Heart left ventricle (tissue), 16 donors: ENCODE data around the gene INO80. TPM values are rescaled to one million over a fixed set of nuclear protein-coding genes. Genes with fewer than 3 reads are reported as not detected.

Source experiments
- ATAC-seq, 4 donors: fragments of 200-7000 bp; cut with Tn5 transposase; one replicate each; pipeline ENCODE4 v1.9.1; 2020 to 2022; ENCODE audit warnings: moderate library complexity in 4 of 4, mild to moderate bottlenecking in 3 of 4, moderate number of reproducible peaks in 1 of 4
- DNase-seq, 5 donors: peaks; one replicate each; pipeline ENCODE4 v3.0.0-alpha.2; 2020
- H3K27ac ChIP-seq, 12 donors: fragments of 200-600 bp; sonication (generic) in 4 of 12; one replicate each; pipeline versions ENCODE4 v1.5.0 to v1.8.0; 2016 to 2022; ENCODE audit warnings: mild to moderate bottlenecking in 2 of 12
- H3K27me3 ChIP-seq, 9 donors: fragments of 200-600 bp; sonication (generic) in 2 of 9; one replicate each; pipeline versions ENCODE4 v1.5.1 to v1.8.0; 2016 to 2022; ENCODE audit warnings: mild to moderate bottlenecking in 3 of 9
- H3K36me3 ChIP-seq, 9 donors: fragments of 200-600 bp; sonication (generic) in 2 of 9; one replicate each; pipeline versions ENCODE4 v1.5.0 to v1.8.0; 2018 to 2022; ENCODE audit warnings: mild to moderate bottlenecking in 2 of 9
- H3K4me1 ChIP-seq, 12 donors: fragments of 200-600 bp; sonication (generic) in 4 of 12; one replicate each; pipeline versions ENCODE4 v1.5.0 to v1.8.0; 2016 to 2022; ENCODE audit warnings: mild to moderate bottlenecking in 3 of 12
- H3K4me3 ChIP-seq, 12 donors: fragments of 200-600 bp; sonication (generic) in 4 of 12; one replicate each; pipeline versions ENCODE4 v1.5.0 to v1.8.0; 2017 to 2022; ENCODE audit warnings: mild to moderate bottlenecking in 9 of 12, moderate library complexity in 4 of 12
- H3K9me3 ChIP-seq, 12 donors: fragments of 200-600 bp; sonication (generic) in 4 of 12; one replicate each; pipeline versions ENCODE4 v1.5.0 to v1.8.0; 2016 to 2022; ENCODE audit warnings: mild to moderate bottlenecking in 1 of 12
- POLR2A ChIP-seq, 2 donors: fragments of 450-650 bp; IDR thresholded peaks; one replicate each; pipeline ENCODE4 v1.6.1; 2017; ENCODE audit warnings: antibody characterized with exemption in 2 of 2, mild to moderate bottlenecking in 2 of 2, moderate library complexity in 2 of 2
- WGBS, 4 donors: extraction: QIAGEN DNeasy Blood & Tissue Kit in 2 of 4; methylation state at CpG; one replicate each; pipeline versions ENCODE4 v1.1.5 to v1.1.7; 2013 to 2018; 5-methylcytosine and 5-hydroxymethylcytosine counted together
- intact Hi-C, 10 donors: fragments of 100-400 bp; cut with DNase I; formaldehyde crosslinking; loops; one replicate each; pipeline versions ENCODE4 v1.11.1 to v1.14.2; 2022
- polyA plus RNA-seq, 2 donors: library from polyadenylated mRNA; stranded (reverse); fragments of 200-250 nt; gene quantifications; one replicate each; pipeline ENCODE4 v1.2.3, GENCODE V29; 2013
- total RNA-seq, 9 donors: library from RNA; depleted of rRNA in 2 of 9; stranded (reverse); fragments of >200 nt in 2 of 9; fragmentation: NEBNext Ultra II Directional in 3 of 9; extraction: Animal tissue kit (Norgen Biotek cat#: 25700) in 3 of 9; gene quantifications; one replicate each; pipeline versions ENCODE4 v1.1.0 to v1.2.4, GENCODE V29; 2016 to 2023
- TF ChIP-seq, protein P1 (sequence below), 12 donors: fragments of 200-600 bp; sonication (generic) in 4 of 12; IDR thresholded peaks; one replicate each; pipeline versions ENCODE4 v1.5.0 to v1.8.0; 2018 to 2022; ENCODE audit warnings: antibody characterized with exemption in 12 of 12, mild to moderate bottlenecking in 5 of 12
- donor health status: ischemic (EF 13 %, LVEDD 7.1; RV severe dilation, severe dysfunction).
- donor health status: healthy with polysubstance abuse.
- donor health status: DM: no; HTN: yes; CAD: no.
- donor health status: DM: no; HTN: no; CAD: no.
- donor health status: ischemic (EF 25% LVEDD 6.9; RV normal size, moderate dysfunction).
- donor health status: ischemic (EF 25% LVEDD 5.7; RV mildly dilated, moderate dysfunction).
- donor health status: healthy.
- donor health status: DM: yes; HTN: yes; CAD: no.
- donor health status: ischemic (EF 35%, LVEDD 5.7; RV mildly dilated, moderate dysfunction).
- donor health status: nonischemic (EF 11% LVEDD 7.7; RV severe dilation, severe dysfunction).
- donor health status: DM: yes; HTN: yes; CAD: no.
- donor health status: PGD.
- donor health status: ischemic (EF 29% LVEDD 5.4; RV normal size, mild dysfunction).
- donor health status: nonischemic (EF 23%, LVEDD 6.1; RV moderate dilation, normal function).

The INO80 gene
- total and polyA plus RNA-seq, 11 donors = 4.7 to 20.9 (median 12.6) TPM

DNA sequence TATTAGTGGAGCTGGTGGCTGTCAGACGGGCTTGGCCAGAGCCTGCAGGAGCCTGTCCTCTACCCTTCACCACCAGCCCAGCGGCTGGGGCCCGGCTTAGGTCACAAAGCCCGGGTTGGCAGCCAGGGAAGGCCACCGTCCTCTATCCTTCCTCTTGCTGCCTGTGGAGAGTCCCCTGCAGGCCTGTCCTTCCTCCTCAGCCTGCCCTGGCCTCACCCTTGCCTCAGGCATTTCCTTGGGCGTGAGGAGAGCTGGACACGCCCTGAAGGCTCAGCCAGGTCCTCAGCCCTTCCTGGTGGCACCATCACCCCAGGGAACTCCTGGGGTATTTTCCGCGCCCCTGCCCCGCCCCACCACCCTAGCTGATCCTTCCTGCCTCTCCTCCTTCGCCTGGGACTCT is 155.2 kb downstream of the INO80 start:
- no peak for ATAC-seq
- TF ChIP-seq, protein P1, sequence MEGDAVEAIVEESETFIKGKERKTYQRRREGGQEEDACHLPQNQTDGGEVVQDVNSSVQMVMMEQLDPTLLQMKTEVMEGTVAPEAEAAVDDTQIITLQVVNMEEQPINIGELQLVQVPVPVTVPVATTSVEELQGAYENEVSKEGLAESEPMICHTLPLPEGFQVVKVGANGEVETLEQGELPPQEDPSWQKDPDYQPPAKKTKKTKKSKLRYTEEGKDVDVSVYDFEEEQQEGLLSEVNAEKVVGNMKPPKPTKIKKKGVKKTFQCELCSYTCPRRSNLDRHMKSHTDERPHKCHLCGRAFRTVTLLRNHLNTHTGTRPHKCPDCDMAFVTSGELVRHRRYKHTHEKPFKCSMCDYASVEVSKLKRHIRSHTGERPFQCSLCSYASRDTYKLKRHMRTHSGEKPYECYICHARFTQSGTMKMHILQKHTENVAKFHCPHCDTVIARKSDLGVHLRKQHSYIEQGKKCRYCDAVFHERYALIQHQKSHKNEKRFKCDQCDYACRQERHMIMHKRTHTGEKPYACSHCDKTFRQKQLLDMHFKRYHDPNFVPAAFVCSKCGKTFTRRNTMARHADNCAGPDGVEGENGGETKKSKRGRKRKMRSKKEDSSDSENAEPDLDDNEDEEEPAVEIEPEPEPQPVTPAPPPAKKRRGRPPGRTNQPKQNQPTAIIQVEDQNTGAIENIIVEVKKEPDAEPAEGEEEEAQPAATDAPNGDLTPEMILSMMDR (IDR thresholded peaks at IDR 0.05) = no peak
- no peak for TF ChIP-seq POLR2A (IDR thresholded peaks at IDR 0.05)
- peaks cover 0 to 24% (median 11%) of the 10 kb centered on the region in 12 donors for H3K4me1 ChIP-seq

GRCh38 chr15:40960151-40960885 is 155.8 kb downstream of the INO80 start:
- WGBS, 4 donors = 91 to 96% (median 95%) methylated on average over 16 of the region's 16 CpGs

More for the DNA sequence above, 155.2 kb downstream of the INO80 start:
- intact Hi-C loops = no loop called here
- Histone ChIP-seq H3K27me3 (no peaks in the 10 kb centered on the region), H3K27ac (no peak overlapping the region), H3K4me3 (no peak overlapping the region), H3K36me3 (no peaks in the 10 kb centered on the region), H3K9me3 (no peaks in the 10 kb centered on the region)
- DNase-seq = peak in 1 of 5 donors; percentile 20
- 77 to 84% (median 80%) methylated on average over 11 of the region's 11 CpGs for WGBS, 4 donors

GRCh38 chr15:40959331-40960141 is 156.5 kb downstream of the INO80 start:
- no peak overlapping the region for H3K4me3 ChIP-seq
- H3K27me3 ChIP-seq = no peaks in the 10 kb centered on the region
- no peaks in the 10 kb centered on the region for H3K9me3 ChIP-seq
- intact Hi-C loops = no loop called here
- no peak overlapping the region for H3K27ac ChIP-seq
- H3K36me3 ChIP-seq = no peaks in the 10 kb centered on the region
- DNase-seq (peak in 1 of 5 donors; percentile 12), ATAC-seq (no peak)
- peaks cover 0 to 27% (median 12%) of the 10 kb centered on the region in 12 donors for H3K4me1 ChIP-seq
- 83 to 91% (median 86%) methylated on average over 22 of the region's 22 CpGs for WGBS, 4 donors
- TF ChIP-seq POLR2A (IDR thresholded peaks at IDR 0.05) = no peak
- TF ChIP-seq, protein P1 (IDR thresholded peaks at IDR 0.05) = no peak

More at GRCh38 chr15:40960151-40960885, 155.8 kb downstream of the INO80 start:
- Histone ChIP-seq H3K36me3 (no peaks in the 10 kb centered on the region), H3K27me3 (no peaks in the 10 kb centered on the region), H3K27ac (no peak overlapping the region), H3K4me3 (no peak overlapping the region), H3K4me1 (peaks cover 0 to 27% (median 12%) of the 10 kb centered on the region in 12 donors), H3K9me3 (no peaks in the 10 kb centered on the region)
- DNase-seq (peak in 1 of 5 donors; percentile 16), ATAC-seq (no peak)
- intact Hi-C loops = no loop called here
- no peak for TF ChIP-seq POLR2A (IDR thresholded peaks at IDR 0.05)
- TF ChIP-seq, protein P1 (IDR thresholded peaks at IDR 0.05) = no peak

DNA sequence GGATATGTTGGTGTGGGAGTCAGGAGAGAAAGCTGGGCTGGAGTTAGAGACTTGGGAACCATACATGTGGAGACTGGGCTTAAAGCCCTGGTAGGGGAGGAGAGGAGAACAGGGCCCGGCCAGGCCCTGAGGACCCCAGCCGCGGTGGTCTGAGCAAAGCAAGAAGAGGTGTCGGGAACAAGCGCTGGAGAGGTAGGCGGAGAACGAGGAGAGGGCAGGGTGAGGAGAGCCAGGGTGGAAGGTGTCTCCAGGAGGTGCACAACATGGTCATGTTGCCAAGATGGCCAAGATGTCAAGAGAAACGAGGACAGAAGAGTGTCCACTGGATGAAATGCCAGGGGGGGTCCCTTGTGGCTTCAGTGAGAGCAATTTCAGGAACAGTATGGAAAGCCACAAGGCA is 157.4 kb downstream of the INO80 start:
- DNase-seq (peak in 1 of 5 donors; percentile 20), ATAC-seq (no peak)
- Histone ChIP-seq H3K27me3 (no peaks in the 10 kb centered on the region), H3K9me3 (no peaks in the 10 kb centered on the region), H3K36me3 (no peaks in the 10 kb centered on the region), H3K4me1 (peaks cover 0 to 32% (median 16%) of the 10 kb centered on the region in 12 donors), H3K4me3 (no peak overlapping the region), H3K27ac (no peak overlapping the region)
- WGBS, 4 donors = 92 to 94% (median 92%) methylated on average over 8 of the region's 8 CpGs
- intact Hi-C loops = no loop called here
- no peak for TF ChIP-seq POLR2A (IDR thresholded peaks at IDR 0.05)
- TF ChIP-seq, protein P1 (IDR thresholded peaks at IDR 0.05) = no peak
